Measurements from ENCODE around the gene PPARD. TPM values are rescaled to one million over a fixed set of nuclear protein-coding genes. Genes with fewer than 3 reads are reported as not detected.
A peak's percentile ranks its signal among the peaks of the same experiment; 100 is the strongest.

The PPARD gene
- total and polyA plus RNA-seq, 2 of the 13 experiments (the other 11 are each of a cell fraction or from before 2014, with no cell fraction given): 6.1 to 13.3 TPM

DNA sequence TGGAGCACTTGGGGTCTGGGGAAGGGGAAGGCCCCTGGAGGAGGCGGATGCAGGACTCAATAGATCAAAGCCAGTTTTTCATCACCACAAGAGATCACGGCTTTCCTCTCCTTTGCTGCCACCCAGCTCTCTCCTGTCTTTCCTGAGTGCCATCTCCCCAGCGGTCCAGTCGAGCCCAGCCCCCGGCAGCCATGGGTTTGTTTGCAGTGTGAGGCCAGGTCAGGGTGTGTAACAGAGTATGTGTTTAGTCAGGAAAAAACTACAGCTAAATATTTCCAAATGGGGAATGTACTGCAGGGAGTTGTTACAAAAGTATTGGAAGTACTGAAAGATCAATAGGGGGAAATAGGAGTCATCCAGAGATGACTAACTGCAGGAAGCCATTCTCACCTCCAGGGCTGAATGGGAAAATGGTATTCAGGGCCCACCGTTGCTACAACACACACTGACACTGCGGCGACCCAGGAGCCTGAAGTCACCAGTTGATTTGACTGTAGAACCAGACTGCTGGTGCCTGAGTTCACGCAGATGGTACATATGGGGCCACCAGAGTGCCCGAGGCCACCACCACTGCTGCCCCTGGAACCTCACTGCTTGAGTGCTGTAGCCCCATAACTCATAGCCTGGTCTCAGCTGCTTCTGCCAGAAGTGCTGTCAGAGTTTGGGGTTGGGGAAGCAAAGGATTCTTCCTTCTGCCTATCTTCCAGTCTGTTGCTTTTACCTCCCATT lies 86.2 kb downstream of the PPARD start (continued):
- TF ChIP-seq, protein P1, sequence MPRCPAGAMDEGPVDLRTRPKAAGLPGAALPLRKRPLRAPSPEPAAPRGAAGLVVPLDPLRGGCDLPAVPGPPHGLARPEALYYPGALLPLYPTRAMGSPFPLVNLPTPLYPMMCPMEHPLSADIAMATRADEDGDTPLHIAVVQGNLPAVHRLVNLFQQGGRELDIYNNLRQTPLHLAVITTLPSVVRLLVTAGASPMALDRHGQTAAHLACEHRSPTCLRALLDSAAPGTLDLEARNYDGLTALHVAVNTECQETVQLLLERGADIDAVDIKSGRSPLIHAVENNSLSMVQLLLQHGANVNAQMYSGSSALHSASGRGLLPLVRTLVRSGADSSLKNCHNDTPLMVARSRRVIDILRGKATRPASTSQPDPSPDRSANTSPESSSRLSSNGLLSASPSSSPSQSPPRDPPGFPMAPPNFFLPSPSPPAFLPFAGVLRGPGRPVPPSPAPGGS (CRISPR knock-in tag; IDR thresholded peaks at IDR 0.05): no peak
- TF ChIP-seq, protein P2, sequence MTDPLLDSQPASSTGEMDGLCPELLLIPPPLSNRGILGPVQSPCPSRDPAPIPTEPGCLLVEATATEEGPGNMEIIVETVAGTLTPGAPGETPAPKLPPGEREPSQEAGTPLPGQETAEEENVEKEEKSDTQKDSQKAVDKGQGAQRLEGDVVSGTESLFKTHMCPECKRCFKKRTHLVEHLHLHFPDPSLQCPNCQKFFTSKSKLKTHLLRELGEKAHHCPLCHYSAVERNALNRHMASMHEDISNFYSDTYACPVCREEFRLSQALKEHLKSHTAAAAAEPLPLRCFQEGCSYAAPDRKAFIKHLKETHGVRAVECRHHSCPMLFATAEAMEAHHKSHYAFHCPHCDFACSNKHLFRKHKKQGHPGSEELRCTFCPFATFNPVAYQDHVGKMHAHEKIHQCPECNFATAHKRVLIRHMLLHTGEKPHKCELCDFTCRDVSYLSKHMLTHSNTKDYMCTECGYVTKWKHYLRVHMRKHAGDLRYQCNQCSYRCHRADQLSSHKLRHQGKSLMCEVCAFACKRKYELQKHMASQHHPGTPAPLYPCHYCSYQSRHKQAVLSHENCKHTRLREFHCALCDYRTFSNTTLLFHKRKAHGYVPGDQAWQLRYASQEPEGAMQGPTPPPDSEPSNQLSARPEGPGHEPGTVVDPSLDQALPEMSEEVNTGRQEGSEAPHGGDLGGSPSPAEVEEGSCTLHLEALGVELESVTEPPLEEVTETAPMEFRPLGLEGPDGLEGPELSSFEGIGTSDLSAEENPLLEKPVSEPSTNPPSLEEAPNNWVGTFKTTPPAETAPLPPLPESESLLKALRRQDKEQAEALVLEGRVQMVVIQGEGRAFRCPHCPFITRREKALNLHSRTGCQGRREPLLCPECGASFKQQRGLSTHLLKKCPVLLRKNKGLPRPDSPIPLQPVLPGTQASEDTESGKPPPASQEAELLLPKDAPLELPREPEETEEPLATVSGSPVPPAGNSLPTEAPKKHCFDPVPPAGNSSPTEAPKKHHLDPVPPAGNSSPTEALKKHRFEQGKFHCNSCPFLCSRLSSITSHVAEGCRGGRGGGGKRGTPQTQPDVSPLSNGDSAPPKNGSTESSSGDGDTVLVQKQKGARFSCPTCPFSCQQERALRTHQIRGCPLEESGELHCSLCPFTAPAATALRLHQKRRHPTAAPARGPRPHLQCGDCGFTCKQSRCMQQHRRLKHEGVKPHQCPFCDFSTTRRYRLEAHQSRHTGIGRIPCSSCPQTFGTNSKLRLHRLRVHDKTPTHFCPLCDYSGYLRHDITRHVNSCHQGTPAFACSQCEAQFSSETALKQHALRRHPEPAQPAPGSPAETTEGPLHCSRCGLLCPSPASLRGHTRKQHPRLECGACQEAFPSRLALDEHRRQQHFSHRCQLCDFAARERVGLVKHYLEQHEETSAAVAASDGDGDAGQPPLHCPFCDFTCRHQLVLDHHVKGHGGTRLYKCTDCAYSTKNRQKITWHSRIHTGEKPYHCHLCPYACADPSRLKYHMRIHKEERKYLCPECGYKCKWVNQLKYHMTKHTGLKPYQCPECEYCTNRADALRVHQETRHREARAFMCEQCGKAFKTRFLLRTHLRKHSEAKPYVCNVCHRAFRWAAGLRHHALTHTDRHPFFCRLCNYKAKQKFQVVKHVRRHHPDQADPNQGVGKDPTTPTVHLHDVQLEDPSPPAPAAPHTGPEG (CRISPR knock-in tag; IDR thresholded peaks at IDR 0.05): no peak
- TF ChIP-seq EHMT2 (IDR thresholded peaks at IDR 0.05; ENCODE audit: borderline replicate concordance, low read depth, low read length): no peak
- peak; percentile 68; the same call in 1 of the 2 replicates for TF ChIP-seq CEBPB (IDR thresholded peaks at IDR 0.05; ENCODE audit: borderline replicate concordance, low read depth, low read length)
- TF ChIP-seq YEATS4 (CRISPR knock-in tag; IDR thresholded peaks at IDR 0.05; ENCODE audit: borderline replicate concordance): 0 out of 2 replicates have a peak, but pooled peaks have one; percentile 5
- TF ChIP-seq AGO1 (IDR thresholded peaks at IDR 0.05; ENCODE audit: low read depth, low read length, poor library complexity, severe bottlenecking): no peak
- TF ChIP-seq, protein P3, sequence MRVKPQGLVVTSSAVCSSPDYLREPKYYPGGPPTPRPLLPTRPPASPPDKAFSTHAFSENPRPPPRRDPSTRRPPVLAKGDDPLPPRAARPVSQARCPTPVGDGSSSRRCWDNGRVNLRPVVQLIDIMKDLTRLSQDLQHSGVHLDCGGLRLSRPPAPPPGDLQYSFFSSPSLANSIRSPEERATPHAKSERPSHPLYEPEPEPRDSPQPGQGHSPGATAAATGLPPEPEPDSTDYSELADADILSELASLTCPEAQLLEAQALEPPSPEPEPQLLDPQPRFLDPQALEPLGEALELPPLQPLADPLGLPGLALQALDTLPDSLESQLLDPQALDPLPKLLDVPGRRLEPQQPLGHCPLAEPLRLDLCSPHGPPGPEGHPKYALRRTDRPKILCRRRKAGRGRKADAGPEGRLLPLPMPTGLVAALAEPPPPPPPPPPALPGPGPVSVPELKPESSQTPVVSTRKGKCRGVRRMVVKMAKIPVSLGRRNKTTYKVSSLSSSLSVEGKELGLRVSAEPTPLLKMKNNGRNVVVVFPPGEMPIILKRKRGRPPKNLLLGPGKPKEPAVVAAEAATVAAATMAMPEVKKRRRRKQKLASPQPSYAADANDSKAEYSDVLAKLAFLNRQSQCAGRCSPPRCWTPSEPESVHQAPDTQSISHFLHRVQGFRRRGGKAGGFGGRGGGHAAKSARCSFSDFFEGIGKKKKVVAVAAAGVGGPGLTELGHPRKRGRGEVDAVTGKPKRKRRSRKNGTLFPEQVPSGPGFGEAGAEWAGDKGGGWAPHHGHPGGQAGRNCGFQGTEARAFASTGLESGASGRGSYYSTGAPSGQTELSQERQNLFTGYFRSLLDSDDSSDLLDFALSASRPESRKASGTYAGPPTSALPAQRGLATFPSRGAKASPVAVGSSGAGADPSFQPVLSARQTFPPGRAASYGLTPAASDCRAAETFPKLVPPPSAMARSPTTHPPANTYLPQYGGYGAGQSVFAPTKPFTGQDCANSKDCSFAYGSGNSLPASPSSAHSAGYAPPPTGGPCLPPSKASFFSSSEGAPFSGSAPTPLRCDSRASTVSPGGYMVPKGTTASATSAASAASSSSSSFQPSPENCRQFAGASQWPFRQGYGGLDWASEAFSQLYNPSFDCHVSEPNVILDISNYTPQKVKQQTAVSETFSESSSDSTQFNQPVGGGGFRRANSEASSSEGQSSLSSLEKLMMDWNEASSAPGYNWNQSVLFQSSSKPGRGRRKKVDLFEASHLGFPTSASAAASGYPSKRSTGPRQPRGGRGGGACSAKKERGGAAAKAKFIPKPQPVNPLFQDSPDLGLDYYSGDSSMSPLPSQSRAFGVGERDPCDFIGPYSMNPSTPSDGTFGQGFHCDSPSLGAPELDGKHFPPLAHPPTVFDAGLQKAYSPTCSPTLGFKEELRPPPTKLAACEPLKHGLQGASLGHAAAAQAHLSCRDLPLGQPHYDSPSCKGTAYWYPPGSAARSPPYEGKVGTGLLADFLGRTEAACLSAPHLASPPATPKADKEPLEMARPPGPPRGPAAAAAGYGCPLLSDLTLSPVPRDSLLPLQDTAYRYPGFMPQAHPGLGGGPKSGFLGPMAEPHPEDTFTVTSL (CRISPR knock-in tag; IDR thresholded peaks at IDR 0.05; ENCODE audit: borderline replicate concordance): peak; percentile 81; the same call in 1 of the 2 replicates
- TF ChIP-seq, protein P4, sequence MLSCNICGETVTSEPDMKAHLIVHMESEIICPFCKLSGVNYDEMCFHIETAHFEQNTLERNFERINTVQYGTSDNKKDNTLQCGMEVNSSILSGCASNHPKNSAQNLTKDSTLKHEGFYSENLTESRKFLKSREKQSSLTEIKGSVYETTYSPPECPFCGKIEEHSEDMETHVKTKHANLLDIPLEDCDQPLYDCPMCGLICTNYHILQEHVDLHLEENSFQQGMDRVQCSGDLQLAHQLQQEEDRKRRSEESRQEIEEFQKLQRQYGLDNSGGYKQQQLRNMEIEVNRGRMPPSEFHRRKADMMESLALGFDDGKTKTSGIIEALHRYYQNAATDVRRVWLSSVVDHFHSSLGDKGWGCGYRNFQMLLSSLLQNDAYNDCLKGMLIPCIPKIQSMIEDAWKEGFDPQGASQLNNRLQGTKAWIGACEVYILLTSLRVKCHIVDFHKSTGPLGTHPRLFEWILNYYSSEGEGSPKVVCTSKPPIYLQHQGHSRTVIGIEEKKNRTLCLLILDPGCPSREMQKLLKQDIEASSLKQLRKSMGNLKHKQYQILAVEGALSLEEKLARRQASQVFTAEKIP (CRISPR knock-in tag; IDR thresholded peaks at IDR 0.05; ENCODE audit: borderline replicate concordance): no peak
- TF ChIP-seq EED (CRISPR knock-in tag; IDR thresholded peaks at IDR 0.05): no peak
- no peak for TF ChIP-seq ARID2 (CRISPR knock-in tag; IDR thresholded peaks at IDR 0.05; ENCODE audit: borderline replicate concordance)
- peak; percentile 21; the same call in 1 of the 2 replicates for TF ChIP-seq KDM3A (CRISPR knock-in tag; IDR thresholded peaks at IDR 0.05; ENCODE audit: low read depth)
- TF ChIP-seq ZNF614 (CRISPR knock-in tag; IDR thresholded peaks at IDR 0.05; ENCODE audit: borderline replicate concordance): peak; percentile 33; the same call in 1 of the 2 replicates
- no peak for TF ChIP-seq TAF1 (CRISPR knock-in tag; IDR thresholded peaks at IDR 0.05)

Measured in HepG2 (cell line).